HS-27A (cell line): ENCODE data around the gene RBM15.

Experiments
- DNase-seq: peaks from one replicate; pipeline ENCODE4 v3.0.0-alpha.2; 2012; ENCODE audit warnings: low read depth, missing footprints

Gene RBM15

GRCh38 chr1:110356379-110356778 lies 17.2 kb downstream of the RBM15 start:
- no peak for DNase-seq

- no peak for DNase-seq
These were observed 21.3 kb downstream of the RBM15 start for GRCh38 chr1:110360431-110360830.

GRCh38 chr1:110361856-110362255 lies 22.7 kb downstream of the RBM15 start:
- no peak for DNase-seq

GRCh38 chr1:110364221-110364620 lies 25.0 kb downstream of the RBM15 start:
- no peak for DNase-seq

GRCh38 chr1:110370827-110371226 lies 31.6 kb downstream of the RBM15 start:
- peak; percentile 17 for DNase-seq

GRCh38 chr1:110375490-110375889 lies 36.3 kb downstream of the RBM15 start:
- no peak for DNase-seq

- DNase-seq = no peak
These were observed 41.6 kb downstream of the RBM15 start for GRCh38 chr1:110380672-110381283.

GRCh38 chr1:110383251-110383990 lies 44.2 kb downstream of the RBM15 start:
- no peak for DNase-seq

- no peak for DNase-seq
These were observed 45.6 kb downstream of the RBM15 start for GRCh38 chr1:110384581-110385321.

GRCh38 chr1:110385369-110385768 lies 46.2 kb downstream of the RBM15 start:
- no peak for DNase-seq

- DNase-seq = no peak
These were observed 48.0 kb downstream of the RBM15 start for GRCh38 chr1:110387048-110387754.

- DNase-seq = no peak
These were observed 50.9 kb downstream of the RBM15 start for GRCh38 chr1:110390096-110390495.

GRCh38 chr1:110390692-110391245 lies 51.6 kb downstream of the RBM15 start, which contains the start of gene SLC16A4:
SLC16A4 (minus strand) TSS chr1:110391026; CDS start chr1:110389323, 1,703 bp downstream.
- DNase-seq = no peak

GRCh38 chr1:110393286-110393685 lies 54.1 kb downstream of the RBM15 start:
- no peak for DNase-seq

GRCh38 chr1:110393691-110394492 lies 54.7 kb downstream of the RBM15 start:
- no peak for DNase-seq

GRCh38 chr1:110394493-110394820 lies 55.3 kb downstream of the RBM15 start:
- DNase-seq = no peak
